Measurements from ENCODE around the gene CABS1. TPM values are rescaled to one million over a fixed set of nuclear protein-coding genes. Genes with fewer than 3 reads are reported as not detected.

Gene CABS1
- total RNA-seq, 4 donors from 2014 or later: not detected

- DNase-seq: no peak
- Histone ChIP-seq H3K9me3 (no peaks in the 10 kb centered on the region), H3K36me3 (no peaks in the 10 kb centered on the region), H3K4me3 (no peak overlapping the region), H3K27me3 (no peaks in the 10 kb centered on the region), H3K27ac (no peak overlapping the region), H3K4me1 (no peaks in the 10 kb centered on the region)
- TF ChIP-seq POLR2A (IDR thresholded peaks at IDR 0.05) (no peak), CTCF (IDR thresholded peaks at IDR 0.05) (no peak)
These were observed 8.7 kb upstream of the CABS1 start for GRCh38 chr4:70326052-70326451.

- Histone ChIP-seq H3K36me3 (no peaks in the 10 kb centered on the region), H3K27me3 (no peaks in the 10 kb centered on the region)
- TF ChIP-seq CTCF (IDR thresholded peaks at IDR 0.05) (no peak), POLR2A (IDR thresholded peaks at IDR 0.05) (no peak)
These were observed 1.3 kb downstream of the CABS1 start for GRCh38 chr4:70336043-70336442.

GRCh38 chr4:70337886-70338420, 3.2 kb downstream of the CABS1 start:
- Histone ChIP-seq H3K4me1 (no peaks in the 10 kb centered on the region), H3K36me3 (no peaks in the 10 kb centered on the region), H3K27ac (no peak overlapping the region), H3K9me3 (no peaks in the 10 kb centered on the region), H3K27me3 (no peaks in the 10 kb centered on the region), H3K4me3 (no peak overlapping the region)
- no peak for TF ChIP-seq CTCF (IDR thresholded peaks at IDR 0.05)
- no peak for TF ChIP-seq POLR2A (IDR thresholded peaks at IDR 0.05)
- no peak for DNase-seq

More at GRCh38 chr4:70336043-70336442, 1.3 kb downstream of the CABS1 start:
- Histone ChIP-seq H3K4me3 (no peak overlapping the region), H3K9me3 (no peaks in the 10 kb centered on the region), H3K27ac (no peak overlapping the region), H3K4me1 (no peaks in the 10 kb centered on the region)
- no peak for DNase-seq

GRCh38 chr4:70356185-70356584, 21.4 kb downstream of the CABS1 start:
- Histone ChIP-seq H3K27me3 (no peaks in the 10 kb centered on the region), H3K36me3 (no peaks in the 10 kb centered on the region), H3K27ac (no peak overlapping the region), H3K4me3 (no peak overlapping the region), H3K4me1 (no peaks in the 10 kb centered on the region), H3K9me3 (no peaks in the 10 kb centered on the region)
- TF ChIP-seq CTCF (IDR thresholded peaks at IDR 0.05) (no peak), POLR2A (IDR thresholded peaks at IDR 0.05) (no peak)
- no peak for DNase-seq

GRCh38 chr4:70359115-70359661, 24.4 kb downstream of the CABS1 start:
- TF ChIP-seq CTCF (IDR thresholded peaks at IDR 0.05): no peak
- no peak for TF ChIP-seq POLR2A (IDR thresholded peaks at IDR 0.05)
- H3K9me3 ChIP-seq: no peaks in the 10 kb centered on the region
- H3K27me3 ChIP-seq: no peaks in the 10 kb centered on the region
- no peak overlapping the region for H3K4me3 ChIP-seq
- no peaks in the 10 kb centered on the region for H3K36me3 ChIP-seq
- no peak overlapping the region for H3K27ac ChIP-seq
- H3K4me1 ChIP-seq: no peaks in the 10 kb centered on the region
- DNase-seq: no peak

GRCh38 chr4:70360460-70360859, 25.7 kb downstream of the CABS1 start, which contains the start of gene SMR3A:
Gene SMR3A (plus strand): TSS chr4:70360760. CDS start chr4:70362116, 1,356 bp downstream.
- TF ChIP-seq POLR2A (IDR thresholded peaks at IDR 0.05) (no peak), CTCF (IDR thresholded peaks at IDR 0.05) (no peak)
- H3K36me3 ChIP-seq: no peaks in the 10 kb centered on the region
- H3K4me1 ChIP-seq: no peaks in the 10 kb centered on the region

More at GRCh38 chr4:70360460-70360859, 25.7 kb downstream of the CABS1 start, which contains the start of gene SMR3A:
- DNase-seq: no peak
- Histone ChIP-seq H3K27ac (no peak within 1 kb of the TSS), H3K27me3 (no peaks in the 10 kb centered on the region), H3K4me3 (no peak within 1 kb of the TSS), H3K9me3 (no peaks in the 10 kb centered on the region)

Measured in Peyer's patch (tissue), 4 donors.